Coronary artery (tissue), 2 donors: ENCODE results near the gene AKT1.

ENCODE experiments used
- DNase-seq: peaks from one replicate; pipeline ENCODE4 v3.0.0-alpha.2; 2017; ENCODE audit warnings: low spot score
- H3K27ac ChIP-seq, 2 donors: fragments of 200-600 bp; sonication (generic); one replicate each; pipeline ENCODE4 v1.5.1; 2016 to 2019
- H3K4me3 ChIP-seq: fragments of 200-600 bp; sonication (generic); 2 replicates; pipeline ENCODE4 v1.5.1; 2016; ENCODE audit warnings: mild to moderate bottlenecking, moderate library complexity
- CTCF ChIP-seq: fragments of 200-600 bp; sonication (generic); IDR thresholded peaks from one replicate; pipeline ENCODE4 v1.5.1; 2019; ENCODE audit warnings: antibody characterized with exemption

The AKT1 gene

GRCh38 chr14:104830781-104831180, 35.2 kb upstream of the AKT1 start:
- no peak for TF ChIP-seq CTCF
- no peak overlapping the region for H3K27ac ChIP-seq
- H3K4me3 ChIP-seq: no peak overlapping the region
- no peak for DNase-seq

- H3K27ac ChIP-seq: no peak overlapping the region
- DNase-seq: no peak
- TF ChIP-seq CTCF: no peak
- peak overlapping the region; percentile 78 for H3K4me3 ChIP-seq
Observed at GRCh38 chr14:104827177-104828055, 31.9 kb upstream of the AKT1 start.

GRCh38 chr14:104826861-104827176, 31.3 kb upstream of the AKT1 start:
- no peak for DNase-seq
- Histone ChIP-seq H3K4me3 (peak overlapping the region; percentile 78), H3K27ac (no peak overlapping the region)
- TF ChIP-seq CTCF: no peak

GRCh38 chr14:104826189-104826860, 30.8 kb upstream of the AKT1 start:
- Histone ChIP-seq H3K27ac (peak overlapping the region; percentile 4 to 48), H3K4me3 (peak overlapping the region; percentile 78)
- peak; percentile 92 for DNase-seq

GRCh38 chr14:104824353-104824997, 28.9 kb upstream of the AKT1 start:
- Histone ChIP-seq H3K4me3 (no peak overlapping the region), H3K27ac (no peak overlapping the region)
- TF ChIP-seq CTCF: no peak
- DNase-seq: no peak

More at GRCh38 chr14:104826189-104826860, 30.8 kb upstream of the AKT1 start:
- TF ChIP-seq CTCF: peak; percentile 92

GRCh38 chr14:104822821-104823615, 27.5 kb upstream of the AKT1 start:
- H3K27ac ChIP-seq: no peak overlapping the region
- no peak for TF ChIP-seq CTCF
- no peak for DNase-seq
- H3K4me3 ChIP-seq: no peak overlapping the region
